Stimulated activated CD8-positive, alpha-beta memory T cell treated with anti-CD3 and anti-CD28 coated beads, Interleukin-12 subunit alpha, Interleukin-12 subunit beta, amount 100 ng/mL, for 24 hours (primary cell): Measurements from ENCODE around the gene EID3.
"Not testable (repeated sequence)": the region's sequence is repeated elsewhere in the genome, so short reads cannot be mapped to it uniquely, and the experiment has no call there.

ENCODE experiments used
- DNase-seq: peaks from one replicate; pipeline ENCODE4 v3.0.0-alpha.2; 2020; ENCODE audit errors: extremely low read depth

EID3 gene

DNA sequence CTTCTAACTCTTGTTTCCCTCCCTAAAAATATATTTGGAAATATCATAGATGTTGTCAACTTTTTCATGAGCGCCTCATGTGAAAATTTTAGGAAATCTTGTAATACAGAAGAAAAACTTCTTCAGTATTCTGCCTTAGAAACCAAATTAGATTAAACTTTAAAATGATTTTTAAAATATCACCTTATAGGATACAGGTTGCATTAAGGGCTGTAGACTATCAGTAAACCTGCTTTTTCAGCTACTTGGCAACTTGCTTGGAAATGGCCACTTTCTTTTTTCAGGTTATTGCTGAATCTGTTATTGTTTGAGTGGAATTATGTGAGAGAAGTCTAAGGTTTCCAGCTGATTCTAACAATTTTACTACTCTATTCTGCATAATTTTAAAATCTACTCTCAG lies 9.1 kb downstream of the EID3 start:
- DNase-seq, result no peak

DNA sequence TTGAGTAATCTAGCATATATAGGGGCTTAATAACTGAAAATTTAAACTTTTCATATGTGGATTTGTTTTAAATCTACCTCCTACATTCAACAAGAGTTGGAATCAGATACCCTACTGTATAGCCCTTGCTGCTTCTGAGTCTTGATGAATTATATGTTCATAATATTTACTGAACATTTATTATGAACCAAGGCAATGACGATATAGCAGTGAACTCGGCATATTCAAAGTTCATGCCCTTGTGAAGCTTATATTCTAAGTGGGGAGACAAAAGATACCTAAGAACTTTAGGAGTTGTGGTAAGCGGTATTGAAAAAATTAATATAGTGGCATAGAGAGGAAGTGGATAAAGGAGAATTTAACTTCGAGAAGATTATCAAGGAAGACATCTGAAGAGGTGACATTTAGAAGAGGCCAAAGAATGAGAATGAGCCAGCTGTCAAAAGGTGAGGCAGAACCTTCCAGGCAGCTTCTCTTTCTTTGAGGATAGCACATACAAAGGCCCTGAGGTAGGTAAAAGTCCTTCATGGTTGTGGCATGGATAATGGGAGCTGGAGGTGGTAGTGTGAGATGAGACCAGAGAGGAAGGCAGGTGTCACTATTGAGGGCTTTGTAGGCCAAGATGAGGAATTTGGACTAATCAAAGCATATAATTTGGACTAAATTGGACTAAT lies 10.2 kb downstream of the EID3 start:
- no peak for DNase-seq

DNA sequence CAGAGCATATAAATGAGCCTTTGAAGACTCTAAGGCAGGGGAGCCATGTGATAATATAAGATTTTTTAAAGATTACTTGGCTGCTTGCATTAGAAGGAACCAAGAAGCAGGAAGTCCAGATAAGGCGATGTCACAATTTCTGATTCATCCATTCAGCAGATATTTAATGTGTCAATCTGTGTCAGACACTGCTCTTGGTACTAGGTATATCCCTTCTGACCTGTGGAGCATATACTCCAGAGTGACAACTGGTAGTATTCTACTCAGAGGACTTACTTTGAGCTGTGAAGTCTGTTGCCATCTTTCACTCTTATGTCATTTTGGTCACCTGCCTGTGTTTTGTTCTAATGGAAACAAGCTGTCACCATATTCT lies 10.7 kb downstream of the EID3 start:
- DNase-seq, result no peak

DNA sequence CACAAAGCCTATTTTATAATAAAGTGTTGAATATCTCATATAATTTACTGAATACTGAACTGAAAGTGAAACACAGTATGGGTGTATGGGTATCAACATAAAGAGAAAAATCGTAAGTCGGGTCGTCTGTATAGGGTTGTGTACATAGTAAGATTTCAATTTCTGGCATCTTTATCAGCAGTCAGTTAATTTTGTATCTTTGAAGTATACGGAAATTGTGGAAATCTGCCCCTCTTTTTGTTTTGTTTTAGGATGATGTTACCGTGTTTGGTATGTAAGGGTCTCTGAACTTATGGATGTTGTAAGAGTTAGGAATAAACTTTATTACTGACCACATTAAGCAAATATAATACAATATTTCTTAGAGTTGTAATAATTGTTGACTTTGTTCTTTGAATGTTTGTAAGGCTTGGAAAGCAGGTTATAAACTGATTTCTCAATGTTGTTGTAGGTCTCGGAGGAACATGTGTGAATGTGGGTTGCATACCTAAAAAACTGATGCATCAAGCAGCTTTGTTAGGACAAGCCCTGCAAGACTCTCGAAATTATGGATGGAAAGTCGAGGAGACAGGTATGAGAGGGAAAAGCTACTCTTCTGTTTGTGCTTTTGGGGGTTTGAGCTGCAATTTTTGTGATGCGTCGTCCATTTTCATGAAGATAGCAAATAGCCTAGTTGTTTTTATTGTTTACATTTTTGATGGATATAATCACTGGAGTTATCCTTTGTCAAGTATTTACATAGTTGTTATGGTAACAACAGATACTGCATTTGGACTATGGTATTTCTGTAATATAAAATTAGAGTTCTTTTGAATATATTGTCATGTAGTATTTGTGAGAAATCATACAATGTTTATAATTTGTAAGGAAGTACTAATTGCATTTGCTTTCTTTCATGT lies 12.0 kb downstream of the EID3 start:
- DNase-seq, result no peak

DNA sequence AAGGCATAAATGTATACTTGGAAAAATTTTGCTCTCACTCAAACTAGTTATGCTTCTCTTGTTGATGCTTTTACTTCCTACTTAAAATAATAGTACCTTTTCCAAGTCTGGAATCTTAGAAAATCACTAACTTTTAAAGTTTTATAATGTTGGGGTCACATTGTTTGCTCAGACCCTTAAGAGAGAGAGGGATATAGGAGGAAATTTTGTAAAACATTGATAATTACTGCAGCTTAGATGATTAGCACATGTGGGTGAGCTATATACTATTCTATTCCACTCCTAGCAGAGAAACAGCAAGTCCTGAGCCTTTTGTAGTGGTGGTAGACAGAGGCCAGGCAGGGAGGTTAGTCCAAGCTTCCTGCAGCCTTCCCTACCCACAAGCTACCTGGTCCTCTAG lies 13.4 kb downstream of the EID3 start:
- no peak for DNase-seq

DNA sequence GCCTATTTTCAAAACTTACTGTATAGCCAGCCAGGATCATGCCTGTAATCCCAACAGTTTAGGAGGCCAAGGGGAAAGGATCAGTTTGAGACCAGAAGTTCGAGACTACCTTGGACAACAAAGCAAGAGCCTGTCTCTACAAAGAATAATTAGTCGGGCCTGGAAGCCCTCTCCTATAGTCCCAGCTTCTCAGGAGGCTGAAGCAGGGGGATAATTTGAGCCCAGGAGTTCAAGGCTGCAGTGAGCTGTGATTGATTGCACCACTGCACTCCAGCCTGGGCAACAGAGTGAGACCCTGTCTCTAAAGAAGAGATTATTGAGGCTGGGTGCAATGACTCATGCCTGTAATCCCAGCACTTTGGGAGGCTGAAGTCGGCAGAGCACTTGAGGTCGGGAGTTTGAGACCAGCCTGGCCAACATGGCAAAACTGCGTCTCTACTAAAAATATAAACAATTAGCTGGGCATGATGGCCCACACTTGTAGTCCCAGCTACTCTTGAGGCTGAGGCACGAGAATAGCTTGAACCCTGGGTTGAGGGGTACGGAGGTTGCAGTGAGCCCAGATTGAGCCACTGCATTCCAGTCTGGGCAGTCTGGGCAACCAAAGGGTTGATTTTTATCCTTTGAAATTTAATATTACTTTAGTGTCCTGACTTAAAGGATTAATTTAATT lies 14.1 kb downstream of the EID3 start:
- DNase-seq, result no peak

DNA sequence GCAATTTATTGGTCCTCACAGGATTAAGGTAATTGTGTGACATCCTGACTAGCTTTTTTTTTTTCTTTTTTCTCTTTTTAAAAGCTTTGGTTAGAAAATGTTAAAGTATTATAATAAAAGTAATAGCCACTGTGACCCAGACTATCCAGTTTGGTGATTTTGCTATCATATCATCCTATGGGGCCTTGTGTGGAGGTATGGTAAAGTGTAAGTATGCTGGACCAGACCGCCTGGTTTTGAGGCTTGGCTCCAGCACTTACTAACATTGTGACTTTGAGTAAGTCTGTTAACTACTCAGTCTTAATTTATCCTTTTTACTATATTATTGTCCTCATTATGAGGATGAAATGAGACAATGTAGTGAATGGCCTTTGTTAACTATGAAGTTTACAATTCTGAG lies 15.5 kb downstream of the EID3 start:
- no peak for DNase-seq

DNA sequence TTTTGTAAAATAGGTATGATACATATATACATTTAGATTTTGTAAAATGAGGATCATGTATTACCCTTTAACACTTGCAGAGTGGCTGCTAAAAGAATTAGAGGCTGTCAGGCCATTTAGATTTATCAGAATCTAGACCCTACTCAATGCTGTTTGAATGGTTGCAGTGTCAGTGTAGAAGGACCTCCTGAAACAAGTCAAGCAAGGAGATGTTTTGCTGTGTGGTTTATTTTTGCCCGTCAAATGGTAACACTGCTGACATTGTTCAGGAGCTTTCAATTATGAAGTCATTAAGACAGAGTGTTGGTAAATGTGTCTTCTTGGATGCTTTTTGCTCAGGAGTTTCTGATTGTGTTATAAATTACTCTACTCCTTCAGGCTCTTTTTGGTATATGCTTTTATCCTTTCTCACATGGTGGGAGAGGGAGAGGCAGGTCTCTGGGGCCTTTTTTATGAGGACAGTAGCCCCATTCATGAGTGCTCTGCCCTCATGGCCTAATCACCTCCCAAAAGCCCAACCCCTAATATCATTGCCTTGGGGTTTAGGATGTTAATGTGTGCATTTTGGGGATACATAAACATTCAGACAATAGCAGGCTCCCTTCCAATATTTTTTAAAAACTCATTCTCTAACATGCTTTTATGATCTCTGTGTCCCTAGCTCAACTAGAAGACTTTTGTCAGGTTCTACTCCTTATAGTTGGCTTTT lies 16.5 kb downstream of the EID3 start:
- DNase-seq, result no peak

DNA sequence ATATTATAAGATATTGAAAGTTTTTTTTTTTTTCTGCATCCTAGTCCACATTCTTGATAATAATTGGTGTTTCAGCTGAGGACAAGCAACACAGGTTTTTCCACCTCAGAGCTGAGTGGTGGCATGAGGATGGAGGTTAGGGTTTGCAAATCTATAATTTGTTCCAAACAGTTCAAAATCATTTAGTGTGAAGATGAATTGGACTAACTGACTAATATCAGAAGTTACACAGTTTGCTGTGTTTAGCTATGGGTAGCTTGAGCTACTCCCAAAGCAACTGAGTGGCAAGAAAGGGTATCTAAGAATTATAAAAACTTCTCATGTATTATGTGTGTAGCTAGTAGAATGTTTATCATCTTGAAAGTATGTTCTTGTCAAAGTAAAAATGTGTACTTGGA lies 17.1 kb downstream of the EID3 start:
- DNase-seq, result no peak

DNA sequence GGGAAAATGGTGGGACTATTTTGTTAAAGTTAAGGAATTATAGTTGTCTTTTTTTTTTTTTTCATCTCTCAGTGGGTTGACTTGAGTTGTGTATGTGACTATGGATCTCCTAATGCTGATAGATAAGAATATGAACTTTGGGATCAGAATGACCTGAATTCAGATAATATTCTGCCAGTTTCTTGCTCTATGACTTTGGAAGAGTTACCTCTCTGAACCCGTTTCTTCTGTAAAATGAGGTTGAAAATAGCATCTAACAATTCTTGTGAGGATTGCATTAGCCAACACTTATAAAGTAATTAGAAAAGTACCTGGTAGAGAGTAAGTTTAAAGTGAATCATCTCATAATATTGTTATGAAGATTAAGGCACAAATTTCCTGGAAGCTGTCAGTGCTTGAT lies 18.4 kb downstream of the EID3 start:
- no peak for DNase-seq

DNA sequence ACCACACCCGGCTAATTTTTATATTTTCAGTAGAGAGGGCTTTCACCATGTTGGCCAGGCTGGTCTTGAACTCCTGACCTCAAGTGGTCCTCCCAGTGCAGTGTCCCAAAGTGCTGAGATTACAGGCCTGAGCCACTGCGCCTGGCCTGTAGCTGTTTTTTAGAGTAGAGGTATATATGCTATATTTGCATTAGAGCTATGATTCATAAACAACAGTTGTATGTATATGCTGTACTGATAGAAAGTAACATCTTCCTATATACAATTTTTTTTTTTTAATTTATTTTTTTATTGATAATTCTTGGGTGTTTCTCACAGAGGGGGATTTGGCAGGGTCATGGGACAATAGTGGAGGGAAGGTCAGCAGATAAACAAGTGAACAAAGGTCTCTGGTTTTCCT lies 19.0 kb downstream of the EID3 start:
- DNase-seq, result not testable (repeated sequence)

DNA sequence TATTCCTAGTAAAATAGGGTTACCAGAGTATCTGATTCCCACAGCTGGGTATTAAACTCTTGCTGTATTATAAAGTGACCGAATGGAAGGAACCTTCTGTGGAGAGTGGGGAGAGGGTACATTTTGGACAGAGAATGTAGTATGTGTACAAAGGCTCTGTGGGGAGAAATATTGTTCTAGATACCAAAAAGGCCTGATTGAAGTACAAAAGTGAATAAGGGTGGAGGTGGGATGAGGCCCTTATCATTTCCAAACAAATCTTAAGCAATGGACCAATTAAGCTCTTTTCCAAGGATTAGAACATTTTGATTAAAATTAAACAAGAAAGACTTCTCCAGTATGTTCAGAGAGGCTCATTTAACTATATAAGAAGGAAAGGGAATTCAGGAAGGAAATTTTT lies 20.4 kb downstream of the EID3 start:
- no peak for DNase-seq

DNA sequence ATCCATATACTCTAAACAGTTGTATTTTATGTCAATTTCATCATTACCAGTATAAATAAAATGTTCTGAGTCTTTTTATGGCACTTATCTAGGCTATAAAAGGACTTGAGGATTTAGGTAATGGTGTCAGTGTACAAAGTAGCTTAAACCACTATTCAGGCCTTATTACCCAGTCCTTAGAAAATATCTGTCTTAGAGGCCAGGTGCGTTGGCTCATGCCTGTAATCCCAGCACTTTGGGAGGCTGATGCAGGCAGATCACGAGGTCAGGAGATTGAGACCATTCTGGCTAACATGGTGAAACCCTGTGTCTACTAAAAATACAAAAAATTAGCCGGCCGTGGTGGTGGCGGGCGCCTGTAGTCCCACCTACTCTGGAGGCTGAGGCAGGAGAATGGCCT lies 24.7 kb downstream of the EID3 start:
- DNase-seq, result not testable (repeated sequence)

DNA sequence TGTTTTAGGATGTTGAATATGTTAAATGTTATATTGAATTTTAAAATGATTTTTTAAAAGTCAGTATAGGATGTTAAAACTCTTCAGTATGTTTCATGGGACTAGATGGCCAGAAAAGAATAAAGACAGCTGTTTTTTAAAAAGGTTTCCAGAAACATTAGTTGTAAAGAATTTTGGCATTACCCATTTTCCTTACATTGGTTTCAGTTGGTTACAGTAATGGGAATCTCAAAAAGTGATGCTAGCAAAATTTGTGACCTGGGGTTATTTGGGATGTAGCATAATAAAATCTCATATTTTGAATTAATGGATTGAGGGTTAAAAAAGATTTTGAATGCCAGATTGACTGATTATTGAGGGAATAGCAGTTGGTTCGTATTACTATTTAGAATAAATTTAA lies 25.3 kb downstream of the EID3 start:
- no peak for DNase-seq

DNA sequence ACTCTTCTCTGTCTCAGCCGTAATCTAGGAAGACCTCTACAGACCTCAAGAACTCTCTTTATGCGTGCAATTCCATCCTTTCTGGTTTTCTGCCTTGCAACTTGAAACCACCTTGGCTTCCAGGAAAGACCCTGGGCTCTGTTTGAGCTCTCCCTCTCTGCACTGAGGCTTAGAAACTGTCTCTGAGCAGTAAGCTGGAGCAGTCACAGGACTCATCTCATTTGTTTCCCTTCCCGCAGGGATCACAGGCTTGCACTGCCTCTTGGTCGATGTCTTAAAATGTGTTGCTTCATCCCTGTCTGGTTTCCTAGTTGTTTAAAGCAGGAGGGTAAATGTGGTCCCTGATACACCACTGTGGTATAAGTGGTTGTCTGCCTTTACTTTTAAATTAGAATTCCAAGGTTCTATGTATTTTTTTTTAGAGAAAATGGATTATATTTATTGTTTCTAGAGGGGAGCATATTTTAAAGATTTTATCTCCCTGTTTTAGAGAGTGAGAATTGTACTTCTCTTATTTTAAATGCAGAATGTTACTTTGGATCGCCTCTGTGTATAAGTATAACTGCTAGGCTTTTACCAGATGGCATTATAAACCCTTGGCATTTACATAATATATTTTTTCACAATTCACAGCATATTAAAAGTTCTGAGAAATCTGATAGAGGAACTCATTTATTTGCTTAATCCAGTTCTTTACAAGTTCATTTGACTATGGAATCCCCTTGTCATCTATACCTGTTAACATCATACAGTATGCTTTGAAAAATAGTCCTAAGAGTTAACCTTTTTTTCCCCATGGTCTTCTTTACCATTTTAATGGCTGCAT lies 26.4 kb downstream of the EID3 start:
- DNase-seq, result no peak

DNA sequence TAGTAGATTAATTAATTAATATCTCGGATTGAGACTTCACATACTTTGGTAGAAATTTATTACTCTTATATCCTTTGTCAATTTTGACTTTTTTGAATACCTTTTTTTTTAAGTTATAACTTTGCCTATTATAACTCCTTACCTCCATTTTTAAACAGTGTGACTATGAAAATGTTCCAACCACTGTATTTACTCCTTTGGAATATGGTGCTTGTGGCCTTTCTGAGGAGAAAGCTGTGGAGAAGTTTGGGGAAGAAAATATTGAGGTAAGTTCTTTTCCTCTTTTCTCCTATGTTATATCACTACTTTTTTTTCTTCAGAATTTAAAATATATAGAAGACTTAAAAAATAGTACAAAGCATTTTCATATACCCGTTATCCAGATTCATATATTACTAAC lies 27.8 kb downstream of the EID3 start:
- no peak for DNase-seq

DNA sequence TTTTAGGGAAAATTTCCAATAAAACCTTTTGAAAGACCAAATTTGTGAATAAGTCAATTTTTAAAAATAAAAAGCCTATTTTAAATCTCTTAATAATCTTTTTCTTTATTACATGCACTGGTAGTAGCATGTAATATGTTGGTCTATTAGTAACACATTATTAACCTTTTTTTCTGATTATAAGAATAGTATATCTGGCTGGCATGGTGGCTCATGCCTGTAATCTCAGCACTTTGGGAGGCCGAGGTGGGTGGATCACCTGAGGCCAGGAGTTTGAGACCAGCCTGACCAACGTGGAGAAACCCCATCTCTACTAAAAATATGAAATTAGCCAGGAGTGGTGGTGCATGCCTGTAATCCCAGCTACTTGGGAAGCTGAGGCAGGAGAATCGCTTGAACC lies 28.7 kb downstream of the EID3 start:
- not testable (repeated sequence) for DNase-seq

DNA sequence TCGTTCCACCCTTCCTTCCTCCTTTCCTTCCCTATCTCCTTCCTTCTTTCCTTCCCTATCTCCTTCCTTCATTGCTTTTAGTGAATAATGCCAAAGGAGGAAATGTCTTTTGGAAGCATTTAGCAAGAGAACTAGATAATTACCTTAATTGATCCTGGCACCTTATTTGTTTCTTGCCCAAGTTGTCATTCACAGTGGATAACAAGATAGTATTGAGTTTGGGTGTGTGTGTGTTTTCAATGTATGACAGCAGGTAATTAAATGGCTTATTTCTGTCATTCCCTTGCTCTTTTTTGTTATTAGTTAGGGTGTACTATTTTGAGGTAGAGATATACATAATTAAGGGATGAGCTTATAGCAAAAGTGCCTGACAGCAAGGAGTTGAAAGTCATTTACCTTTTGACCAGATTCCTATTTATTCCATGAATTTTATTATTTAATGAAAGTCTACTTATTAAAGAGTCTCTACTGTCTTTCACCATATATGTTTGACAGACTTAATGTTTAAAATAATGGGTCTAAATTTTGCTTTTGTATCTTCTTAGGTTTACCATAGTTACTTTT lies 30.2 kb downstream of the EID3 start:
- DNase-seq, result no peak

DNA sequence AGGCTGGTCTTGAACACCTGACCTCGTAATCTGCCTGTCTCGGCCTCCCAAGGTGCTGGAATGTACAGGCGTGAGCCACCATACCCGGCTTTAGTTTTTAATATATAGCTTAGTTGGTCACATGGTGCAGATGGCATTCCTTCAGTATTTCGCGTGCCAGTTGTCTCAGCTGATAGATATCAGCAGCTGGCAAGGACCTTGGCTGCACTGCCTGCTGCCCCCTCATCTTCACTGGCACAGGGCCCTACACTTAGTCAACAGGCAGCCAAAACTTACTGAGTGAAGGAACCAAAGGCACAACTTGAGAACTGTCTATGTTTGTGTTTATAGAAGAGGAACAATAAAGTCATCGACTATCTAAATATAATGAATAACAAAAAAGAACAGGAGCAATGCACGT lies 31.0 kb downstream of the EID3 start:
- DNase-seq, result no peak

DNA sequence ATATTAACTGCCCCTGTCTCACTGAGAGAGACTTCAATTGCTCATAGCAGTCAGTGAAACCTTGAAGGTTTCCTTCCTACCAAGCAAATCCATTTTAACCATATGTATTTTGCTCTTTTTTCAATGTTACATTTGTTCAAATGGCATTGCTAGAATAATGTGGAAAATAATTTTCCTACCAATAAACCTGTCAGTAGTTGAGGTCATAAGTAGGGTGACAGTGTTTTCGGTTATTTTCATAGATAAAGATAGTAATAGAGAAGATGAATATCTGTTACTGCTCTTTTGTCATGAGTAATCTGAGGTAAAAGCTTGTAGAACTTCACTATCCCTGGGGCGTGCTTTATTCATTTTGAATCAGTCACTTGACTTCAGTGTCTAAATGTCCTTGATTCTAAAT lies 32.6 kb downstream of the EID3 start:
- DNase-seq, result no peak

DNA sequence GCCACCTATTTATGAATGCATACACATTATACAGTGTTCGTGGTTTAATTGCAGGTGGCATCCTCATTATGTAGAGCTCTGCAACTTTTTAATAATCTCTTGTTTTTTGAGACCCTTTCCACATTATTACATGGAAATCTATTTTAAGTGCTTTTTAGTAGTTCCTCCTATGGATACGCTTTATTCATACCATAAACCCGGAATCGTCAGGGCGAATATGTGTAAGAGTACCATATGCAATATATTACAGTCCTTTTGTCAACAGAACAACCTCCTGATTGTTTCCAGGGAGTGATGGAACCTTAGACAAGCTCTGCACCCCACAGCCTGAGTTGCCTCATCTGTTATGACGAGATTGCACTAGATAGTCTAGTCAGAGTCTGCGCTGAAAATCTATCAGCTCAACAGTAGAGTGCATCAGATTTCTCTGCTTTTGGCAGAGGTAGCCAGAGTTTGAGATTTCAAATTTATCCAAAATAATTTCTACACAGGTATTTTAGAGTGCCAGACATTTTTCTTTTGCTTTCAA lies 33.6 kb downstream of the EID3 start:
- DNase-seq, result no peak
